Stimulated activated CD4-positive, alpha-beta T cell treated with anti-CD3 and anti-CD28 coated beads, Interleukin-12 subunit alpha, Interleukin-12 subunit beta, amount 100 ng/mL, for 4 hours (primary cell): ENCODE results near the gene SESTD1.

Experiments used
- DNase-seq: peaks from one replicate; pipeline ENCODE4 v3.0.0-alpha.2; 2020

The SESTD1 gene

DNA sequence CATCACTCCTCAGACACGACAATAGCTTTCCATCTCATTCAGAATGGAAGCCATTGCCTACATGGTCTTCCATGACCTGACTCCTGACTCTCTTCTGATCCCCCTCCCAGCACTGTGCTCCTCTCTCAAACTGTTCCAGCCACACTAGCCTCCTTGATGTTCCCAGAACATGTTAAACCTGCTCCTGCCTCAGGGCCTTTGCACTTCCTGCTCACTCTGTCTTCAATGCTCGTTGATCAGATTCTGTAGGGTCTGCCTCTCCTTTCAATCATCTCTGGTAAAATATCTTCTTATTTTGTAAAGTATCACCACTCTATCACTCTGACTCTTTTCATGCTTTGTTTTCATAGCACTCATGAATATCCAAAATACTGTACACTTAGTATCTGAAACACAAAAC is 84.9 kb downstream of the SESTD1 start:
- DNase-seq = no peak

DNA sequence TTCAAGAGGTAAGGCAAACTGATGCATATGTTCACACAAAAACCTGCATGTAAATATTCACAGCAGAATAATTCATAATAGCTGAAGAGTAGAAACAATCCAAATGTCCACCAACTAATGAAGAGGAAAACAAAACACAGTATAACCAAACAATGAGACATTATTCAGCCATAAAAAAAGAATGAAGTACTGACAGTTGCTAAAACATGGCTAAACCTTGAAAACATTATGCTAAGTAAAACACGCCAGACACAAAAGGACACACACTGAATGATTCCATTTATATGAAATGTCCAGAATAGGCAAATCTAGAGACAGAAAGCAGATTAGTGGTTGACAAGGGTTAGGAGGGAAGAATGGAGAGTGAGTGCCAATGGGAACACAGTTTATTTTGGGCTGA is 86.9 kb downstream of the SESTD1 start:
- no peak for DNase-seq

DNA sequence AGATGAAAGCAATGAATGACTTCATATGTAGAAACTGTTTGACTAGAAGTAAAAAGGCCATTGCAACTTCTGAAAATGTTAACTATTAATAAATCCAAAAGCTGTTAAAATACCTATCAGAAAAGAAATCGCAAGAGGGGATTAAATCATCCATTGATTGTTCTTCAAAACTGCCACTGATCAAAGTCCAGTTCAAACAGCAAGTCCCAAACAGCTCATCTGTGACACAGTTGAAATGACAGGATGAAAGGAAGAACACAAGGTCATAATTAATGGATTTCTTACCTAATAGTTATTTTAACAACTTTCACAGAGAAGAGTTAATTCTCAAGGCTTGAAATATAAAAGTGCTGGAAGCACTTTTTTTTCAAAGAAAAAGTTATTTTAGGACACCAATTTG is 90.4 kb downstream of the SESTD1 start:
- DNase-seq = no peak

DNA sequence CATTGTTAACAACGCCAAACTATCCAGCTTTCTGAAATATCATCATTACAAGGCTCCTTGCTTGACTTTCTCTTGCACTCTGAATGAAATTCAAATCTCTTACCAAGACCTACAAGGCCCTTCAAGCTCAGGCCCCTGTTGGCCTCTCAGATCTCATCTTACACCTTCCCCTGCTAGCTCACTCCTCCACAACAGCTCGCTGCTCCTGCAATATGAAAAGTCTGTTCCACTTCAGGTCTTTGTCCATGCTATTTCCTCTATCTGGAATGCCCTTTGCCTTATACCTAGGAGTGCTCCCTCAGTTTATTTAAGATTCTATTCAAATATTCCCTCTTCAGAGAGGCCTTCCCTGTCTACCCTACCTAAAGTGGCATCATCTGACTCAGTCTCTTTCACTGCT is 91.7 kb downstream of the SESTD1 start:
- no peak for DNase-seq

DNA sequence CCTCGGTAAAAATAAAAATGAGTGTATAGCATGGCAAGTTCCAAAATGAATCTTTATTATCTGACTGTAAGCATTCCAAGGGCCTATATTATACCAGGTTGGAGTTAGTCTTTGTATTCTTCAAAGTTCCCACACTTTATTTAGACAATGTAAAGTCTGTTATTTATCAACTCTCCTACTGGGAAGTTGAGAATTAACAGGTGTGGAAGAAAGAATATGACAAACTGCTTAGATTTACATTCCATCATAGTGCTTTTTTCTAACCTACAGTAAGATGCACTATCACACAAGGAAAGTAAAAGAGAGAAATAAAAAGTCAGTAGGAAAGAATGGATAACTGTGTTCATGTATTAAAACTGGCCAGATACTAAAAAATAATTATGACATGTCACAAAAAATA is 93.3 kb downstream of the SESTD1 start:
- no peak for DNase-seq

DNA sequence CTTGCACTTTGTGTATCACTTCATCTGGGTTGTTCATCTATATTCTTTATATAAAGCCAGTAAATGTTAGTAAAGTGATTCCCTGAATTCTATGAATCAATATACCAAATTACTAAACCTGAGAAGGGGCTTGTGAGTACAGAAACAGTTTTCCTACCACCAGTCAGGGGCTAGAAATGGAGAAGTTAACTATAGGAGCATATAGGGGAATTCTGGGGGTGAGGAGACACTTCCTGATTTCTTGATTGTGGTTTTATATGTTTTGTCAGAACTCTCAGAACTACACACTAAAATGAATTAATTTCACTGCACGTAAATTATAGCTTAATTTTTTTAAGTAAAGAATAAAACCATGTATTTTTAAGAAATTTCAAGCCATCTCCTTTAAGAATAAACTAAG is 93.7 kb downstream of the SESTD1 start:
- no peak for DNase-seq

DNA sequence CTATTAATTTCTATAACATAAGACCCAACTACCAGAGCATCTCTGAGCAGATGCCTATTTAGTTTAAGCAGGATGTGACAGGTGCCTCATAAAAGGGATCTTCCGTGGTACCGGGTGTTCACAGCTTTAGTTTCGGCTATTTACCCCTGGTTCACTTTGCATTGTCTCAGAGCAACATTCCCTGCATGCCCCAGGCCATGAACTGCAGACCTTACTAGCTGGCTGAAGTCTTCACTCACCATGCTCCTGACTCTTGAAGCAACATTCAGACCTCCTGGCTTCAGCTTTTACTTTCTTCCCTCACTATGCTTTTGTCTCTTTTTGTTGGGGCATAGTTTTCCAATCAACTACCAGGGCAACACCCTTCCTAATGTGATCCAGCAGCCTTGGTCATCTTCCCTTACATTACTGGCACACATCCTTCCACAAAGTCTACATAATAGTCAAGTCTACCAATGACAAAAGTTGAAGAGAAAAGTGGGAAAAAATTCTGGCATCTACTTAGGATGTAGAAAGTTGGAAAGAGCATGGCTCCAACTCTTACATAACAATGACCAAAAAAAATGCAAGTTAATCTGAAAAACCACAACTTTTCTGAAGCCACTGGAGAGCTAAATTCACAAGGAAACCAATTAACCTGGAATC is 99.2 kb downstream of the SESTD1 start:
- DNase-seq = no peak

DNA sequence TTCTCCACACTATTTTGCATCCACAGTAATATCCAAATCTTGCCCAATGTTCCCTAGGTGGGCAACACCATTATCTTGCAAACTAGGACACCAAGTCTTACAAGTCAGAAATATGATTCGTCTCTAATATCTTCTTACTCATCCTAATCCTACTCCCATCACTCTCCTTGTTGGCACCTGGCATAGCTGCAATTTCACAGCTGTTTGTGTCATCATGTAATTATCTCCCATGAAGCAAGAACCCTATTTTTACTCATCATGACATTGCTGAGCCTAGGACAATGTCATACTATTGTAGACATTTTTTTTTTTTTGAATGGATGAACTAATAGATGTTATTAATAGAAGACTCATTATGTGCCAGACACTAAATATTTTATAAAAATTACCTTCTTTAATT is 123.4 kb downstream of the SESTD1 start:
- DNase-seq = no peak

DNA sequence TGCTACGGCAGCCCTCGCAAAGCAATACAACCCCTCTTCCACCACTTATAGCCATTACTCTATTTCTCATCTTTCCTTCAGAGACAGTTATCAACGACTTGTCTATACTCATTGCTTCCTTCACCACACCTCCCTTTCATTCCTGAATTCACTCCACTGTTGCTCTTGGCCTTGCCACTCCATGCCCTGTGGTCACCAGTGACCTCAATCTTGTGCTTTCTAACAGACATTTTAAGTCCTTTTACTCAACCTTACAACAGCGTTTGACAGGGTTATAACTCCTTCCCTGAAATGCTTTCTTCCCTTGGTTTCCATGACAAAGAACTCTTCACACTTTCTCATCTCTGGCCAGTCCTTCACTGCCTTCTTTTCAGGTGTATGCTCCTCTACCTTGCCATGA is 124.1 kb downstream of the SESTD1 start:
- DNase-seq = no peak

DNA sequence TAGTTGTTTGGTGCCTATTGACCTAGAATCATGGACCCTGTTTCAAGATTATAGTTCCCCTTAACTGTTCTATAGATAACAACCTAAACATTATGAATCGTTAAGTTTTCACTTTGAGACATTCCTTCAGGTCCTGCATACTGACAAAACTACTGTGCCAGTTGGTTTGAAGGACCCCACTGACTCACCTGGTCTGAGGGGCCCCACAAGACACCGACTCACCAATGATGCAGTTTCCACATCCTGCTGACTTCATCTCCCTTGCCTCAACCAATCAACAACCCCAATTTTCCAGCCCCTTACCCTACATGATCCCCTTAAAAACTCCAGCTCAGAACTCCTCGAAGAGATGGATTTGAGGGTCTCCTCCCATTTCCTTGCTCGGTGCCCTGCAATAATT is 125.1 kb downstream of the SESTD1 start:
- DNase-seq = no peak

DNA sequence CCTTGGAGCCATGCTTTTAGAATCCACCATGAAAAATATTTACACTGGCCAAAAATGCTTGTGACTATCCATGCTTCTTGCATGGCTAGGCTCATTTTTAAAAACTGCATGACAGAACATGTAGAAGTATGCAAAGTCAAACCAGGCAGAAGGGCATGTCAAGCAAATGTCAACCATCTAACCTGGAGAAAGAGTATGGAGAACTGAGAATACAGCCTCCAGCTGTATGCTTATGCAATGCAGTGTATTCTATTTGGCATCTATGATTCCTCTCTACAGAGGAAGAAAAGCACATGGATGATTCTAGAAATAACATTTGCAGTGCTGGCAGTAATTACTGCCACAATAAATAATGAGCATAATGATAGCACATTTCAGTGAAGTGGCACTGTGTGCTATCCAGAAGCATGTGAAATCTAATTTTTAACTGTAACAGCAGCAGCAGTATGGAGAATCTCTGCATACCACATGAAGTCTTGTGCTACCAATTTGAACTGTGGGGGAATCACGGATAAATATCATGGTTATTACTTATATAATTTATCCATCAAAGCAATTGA is 127.4 kb downstream of the SESTD1 start:
- no peak for DNase-seq

DNA sequence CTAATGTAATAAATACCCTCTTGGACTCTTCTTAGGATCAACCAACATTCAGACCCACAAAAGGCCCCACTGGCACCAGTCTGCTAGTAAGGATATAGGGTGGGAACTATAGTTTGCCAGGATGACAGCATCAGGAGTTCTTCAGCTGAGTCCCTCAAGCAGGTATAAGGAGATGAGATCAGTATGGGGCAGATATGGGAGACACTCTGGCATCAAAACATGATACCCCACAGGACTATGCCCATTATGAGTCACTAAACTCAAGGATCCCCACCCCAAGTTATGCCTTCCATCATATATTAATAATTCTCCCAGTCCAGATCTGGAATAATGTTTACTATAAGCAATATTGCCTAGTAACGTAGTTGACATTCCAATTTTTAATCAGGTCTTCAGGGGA is 131.6 kb downstream of the SESTD1 start:
- no peak for DNase-seq

DNA sequence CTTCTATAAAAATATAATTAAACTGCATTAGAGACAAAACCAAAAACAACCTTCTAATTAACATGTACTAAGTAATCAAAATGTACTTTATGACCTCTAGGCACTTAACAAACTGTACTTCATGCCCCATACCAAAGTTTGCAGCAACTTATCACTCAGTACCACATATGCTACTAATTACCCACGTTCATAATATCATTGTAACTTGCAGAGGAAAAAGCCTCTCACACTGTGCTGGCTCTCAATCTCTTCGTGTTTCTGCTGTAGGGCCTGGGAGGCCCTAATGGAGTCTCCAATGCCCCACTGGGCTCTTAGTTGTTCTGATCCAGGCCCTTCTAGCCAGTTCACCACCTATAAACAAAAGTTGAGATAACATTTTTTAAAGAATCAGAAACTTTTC is 132.6 kb downstream of the SESTD1 start:
- DNase-seq = no peak

DNA sequence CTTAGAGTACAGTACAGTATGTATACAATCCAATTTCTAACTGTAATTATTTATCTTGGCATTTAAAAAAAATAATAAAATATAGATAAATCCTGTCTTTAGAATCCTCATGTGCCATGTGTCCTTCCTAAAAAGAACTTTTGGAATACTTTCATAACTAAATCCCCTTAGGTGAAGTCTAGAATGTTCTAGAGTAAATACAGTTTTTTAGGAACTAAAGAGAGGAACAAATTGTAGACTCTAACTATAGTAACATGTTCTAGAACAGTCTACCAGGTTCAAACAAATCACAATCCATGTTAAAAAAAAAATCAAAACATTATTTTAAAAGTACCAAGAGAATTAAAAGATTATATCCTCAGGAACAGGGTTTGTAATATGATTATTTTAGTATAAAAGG is 134.1 kb downstream of the SESTD1 start:
- DNase-seq = no peak

DNA sequence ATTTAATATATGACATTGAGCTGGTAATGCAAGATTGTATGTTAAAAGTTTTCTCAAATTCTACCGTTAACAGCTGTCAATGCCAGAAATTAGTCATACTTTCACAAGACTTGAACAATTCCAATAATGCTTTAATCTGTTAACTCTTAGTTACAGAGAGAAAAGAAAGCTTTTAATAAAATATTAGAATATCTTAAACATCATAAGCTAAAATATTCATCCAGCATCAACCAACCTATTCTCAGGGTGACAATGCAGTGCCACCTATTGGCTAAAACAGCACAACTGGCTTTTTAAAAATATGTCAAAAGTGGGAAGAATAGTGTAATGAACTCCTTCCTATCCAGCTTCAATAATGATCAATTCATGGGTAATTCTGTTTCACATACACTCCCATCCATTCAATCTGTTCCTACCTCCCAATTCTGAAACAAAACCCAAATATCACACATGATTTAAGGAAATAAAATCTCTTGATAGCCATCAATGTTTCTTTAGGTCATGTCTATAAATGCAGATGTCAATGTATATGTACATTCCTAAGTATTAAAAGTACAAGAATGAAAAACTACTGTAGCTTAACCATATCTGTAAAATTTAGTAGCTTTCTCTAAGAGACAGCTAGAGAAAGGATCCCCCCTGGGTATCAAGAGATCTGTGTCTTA is 134.9 kb downstream of the SESTD1 start:
- DNase-seq = no peak

DNA sequence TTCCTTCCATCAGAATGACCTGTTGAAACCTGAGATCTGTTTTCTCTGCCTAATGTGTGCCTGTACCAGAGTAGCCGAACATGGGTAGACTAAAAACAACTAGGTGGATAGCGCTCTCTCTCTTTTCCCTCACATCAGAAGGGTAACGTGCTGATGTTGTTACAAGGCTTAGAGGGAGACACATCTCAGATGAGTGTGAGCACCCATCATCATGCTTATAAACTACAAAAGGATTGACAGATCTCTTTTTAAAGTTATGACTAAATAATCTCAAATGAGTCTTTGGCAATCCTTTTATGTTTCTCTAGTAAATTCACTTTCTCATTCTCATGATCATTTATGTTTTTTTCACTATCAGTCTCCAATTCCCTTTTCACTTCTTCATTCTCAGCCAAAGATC is 139.2 kb downstream of the SESTD1 start:
- no peak for DNase-seq

DNA sequence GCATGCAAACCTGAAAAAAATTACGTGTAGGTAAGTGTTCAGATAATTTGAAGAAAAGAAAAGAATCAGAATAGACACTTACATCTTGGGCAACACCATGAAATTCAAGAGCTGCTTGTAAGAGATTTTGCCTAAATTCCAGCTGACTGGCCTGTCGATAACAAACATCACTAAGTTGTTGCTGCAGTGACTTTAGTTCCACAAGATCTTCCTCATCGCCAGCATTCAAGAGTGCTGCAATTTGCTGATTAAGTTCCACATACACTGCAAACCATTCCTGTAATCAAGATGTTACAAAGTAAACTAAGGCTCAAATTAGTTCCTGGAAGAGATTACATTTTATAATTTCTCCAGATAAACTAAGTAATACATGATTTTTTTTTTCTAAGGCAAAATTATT is 140.3 kb downstream of the SESTD1 start:
- no peak for DNase-seq

DNA sequence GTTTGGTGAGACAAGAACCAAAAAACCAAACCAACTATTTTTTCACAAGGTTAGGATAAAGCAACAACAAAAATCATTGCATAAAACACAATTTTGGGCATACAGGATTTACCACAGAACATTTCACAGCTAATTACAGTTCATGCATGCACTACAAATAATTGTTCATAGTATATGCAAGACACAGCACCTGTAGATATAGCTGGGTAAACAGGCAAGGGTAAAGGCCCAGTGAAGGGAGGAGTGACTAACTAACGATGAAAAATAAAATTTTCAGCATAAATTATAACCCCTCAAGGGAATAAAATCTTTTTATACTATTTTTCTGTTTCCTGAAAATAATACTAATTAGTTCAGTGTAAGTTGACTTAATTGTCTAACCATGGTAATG is 141.4 kb downstream of the SESTD1 start:
- no peak for DNase-seq

DNA sequence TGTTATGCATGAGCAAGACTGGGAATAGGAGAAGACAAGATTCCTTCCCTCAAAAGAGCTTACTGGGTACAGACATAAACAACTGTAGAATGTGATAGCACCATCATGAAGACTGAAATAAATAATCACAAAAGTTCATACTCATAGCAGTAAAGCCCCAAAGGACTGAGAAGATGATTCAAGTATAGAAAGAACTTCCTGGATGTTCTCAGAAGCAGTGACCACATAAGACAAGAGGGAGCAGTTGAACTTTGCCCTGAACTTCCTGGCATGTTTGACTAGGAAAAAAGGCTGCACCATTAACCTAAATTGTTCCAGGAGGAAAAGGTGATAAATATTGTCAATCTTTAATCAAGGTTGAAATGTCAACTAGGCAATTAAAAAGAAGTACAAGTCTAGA is 156.9 kb downstream of the SESTD1 start:
- DNase-seq = no peak

DNA sequence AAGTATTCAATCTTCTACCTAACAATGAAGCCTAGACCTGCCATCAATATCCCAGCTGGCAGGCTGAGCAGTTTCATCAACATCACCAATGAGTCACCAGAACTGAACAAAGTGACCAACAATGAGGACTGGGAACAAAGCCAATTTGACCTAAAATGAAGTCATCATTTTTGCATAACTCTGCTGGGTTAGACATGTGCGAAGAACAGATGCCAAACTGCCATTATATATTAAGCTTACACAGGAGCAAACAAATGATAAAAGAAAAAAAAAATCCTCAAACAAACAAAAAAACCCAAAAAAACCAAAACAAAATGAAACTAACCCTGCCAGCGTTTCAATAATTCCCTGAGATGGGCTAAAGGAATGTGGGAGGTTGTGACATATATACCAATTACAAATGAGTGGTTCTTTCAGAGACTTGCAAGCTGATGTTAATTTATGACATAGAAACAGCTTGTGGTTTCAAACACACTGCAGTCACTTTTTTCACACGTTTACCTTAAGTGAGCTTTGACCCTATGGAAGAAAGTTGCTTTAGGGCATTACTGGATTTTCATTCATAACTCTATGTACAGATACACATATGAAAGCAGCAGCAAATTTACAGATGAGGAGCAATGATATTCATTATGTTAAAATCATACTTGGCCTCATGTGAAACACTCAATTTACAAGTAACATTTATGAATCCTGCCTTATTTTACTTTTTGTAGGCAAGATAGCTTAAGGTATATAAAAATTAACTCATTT is 157.8 kb downstream of the SESTD1 start:
- no peak for DNase-seq

DNA sequence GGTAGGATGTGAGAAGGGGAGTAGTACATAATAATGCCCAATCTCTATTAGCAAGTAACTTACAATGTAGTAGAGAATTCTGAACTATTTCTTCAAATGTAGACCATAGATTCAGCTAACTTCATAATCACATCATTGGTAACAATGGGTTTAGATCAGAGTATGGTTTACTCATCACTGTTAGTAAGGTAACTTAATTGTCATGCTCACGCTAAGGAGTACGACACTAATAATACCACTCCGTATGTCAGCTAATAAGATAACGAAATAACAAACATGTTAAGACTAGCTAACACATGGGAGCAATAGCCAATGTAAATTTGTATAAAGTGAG is 158.3 kb downstream of the SESTD1 start:
- no peak for DNase-seq

DNA sequence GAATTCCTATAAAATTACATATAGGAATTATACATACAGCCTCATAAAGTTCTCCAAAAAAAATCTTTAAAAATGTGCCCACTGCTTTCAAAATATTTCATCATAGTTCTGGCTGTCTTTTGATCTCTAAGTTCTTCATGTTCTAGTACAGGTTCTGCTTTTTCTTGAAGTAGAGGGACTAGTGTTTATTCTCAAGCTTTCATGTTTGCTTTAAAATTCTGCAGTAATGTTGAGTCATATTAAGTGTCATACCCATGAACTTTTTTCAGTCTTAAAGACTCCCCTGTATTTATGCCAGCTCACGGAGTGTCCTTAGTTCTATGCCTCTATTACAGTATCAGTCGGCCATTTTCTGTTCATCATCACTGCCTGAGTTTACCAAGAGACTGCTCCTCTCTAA is 159.9 kb downstream of the SESTD1 start:
- DNase-seq = no peak

DNA sequence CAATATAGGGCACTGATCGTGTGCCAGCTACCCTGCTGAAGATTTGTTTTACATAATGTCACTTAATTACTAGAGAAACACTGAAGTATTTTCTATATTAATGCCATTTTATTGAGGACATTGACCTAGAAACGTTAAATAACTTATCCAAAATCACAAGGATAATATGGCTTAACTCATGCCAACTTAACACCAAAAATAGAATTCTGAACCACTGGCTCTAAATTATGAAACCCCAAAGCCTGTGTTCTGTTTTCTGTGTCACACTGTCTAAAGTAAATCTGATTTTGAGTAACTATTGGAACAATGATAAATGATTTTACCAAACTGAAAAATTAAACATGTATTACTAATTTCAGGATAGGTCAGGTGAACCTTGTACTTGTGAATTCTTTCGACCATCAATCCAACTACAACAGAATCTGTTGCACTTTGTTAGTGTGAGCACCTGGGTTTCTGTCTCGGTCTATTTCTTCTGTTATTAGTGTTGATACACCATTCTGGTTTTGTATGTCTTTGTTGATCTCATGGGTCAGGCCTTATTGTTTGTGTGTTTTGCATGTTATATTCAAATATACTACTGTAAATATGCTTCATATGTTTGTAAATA is 166.4 kb downstream of the SESTD1 start:
- no peak for DNase-seq

DNA sequence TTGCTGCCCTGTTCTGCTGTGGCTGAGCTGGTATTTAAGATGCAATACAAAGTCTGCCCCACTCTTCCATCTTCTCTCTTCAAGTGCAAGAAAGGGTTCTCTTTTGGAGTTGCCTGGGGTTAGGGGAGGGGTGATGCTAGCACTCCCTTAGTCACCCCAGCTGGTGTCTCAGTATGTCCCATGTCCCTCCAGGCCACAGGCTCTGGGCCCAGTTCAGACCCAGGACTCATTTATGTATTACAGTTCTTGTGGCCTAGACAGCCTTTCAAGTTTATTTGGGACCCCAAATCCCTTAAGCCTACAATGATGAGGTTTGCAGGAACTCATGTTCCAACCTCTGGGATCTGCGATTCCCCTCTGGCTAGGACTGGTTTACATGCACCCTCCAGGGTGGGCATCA is 167.5 kb downstream of the SESTD1 start:
- DNase-seq = no peak
